Thyroid gland (tissue), 4 donors: Measurements from ENCODE around the gene FLRT2. TPM values are rescaled to one million over a fixed set of nuclear protein-coding genes. Genes with fewer than 3 reads are reported as not detected.

Experiments
- DNase-seq, 2 donors: peaks; one replicate each; pipeline ENCODE4 v3.0.0-alpha.2; 2019
- H3K27ac ChIP-seq, 3 donors: fragments of 200-600 bp; sonication (generic); 1 replicate in 2 of 3; 2 replicates in 1 of 3; pipeline ENCODE4 v1.5.1; 2016 to 2019; ENCODE audit warnings: mild to moderate bottlenecking in 1 of 3, moderate library complexity in 1 of 3
- H3K27me3 ChIP-seq: fragments of 200-600 bp; sonication (generic); one replicate; pipeline ENCODE4 v1.5.1; 2019
- H3K36me3 ChIP-seq, 2 donors: fragments of 200-600 bp; sonication (generic); one replicate each; pipeline ENCODE4 v1.5.1; 2016 to 2019
- H3K4me1 ChIP-seq, 2 donors: fragments of 200-600 bp; sonication (generic); one replicate each; pipeline ENCODE4 v1.5.1; 2017 to 2019
- H3K4me3 ChIP-seq, 3 donors: fragments of 200-600 bp; sonication (generic); replicated peaks in 1 of 3; 1 replicate in 2 of 3; 2 replicates in 1 of 3; pipeline ENCODE4 v1.5.1; 2016; ENCODE audit warnings: mild to moderate bottlenecking in 1 of 3
- H3K9me3 ChIP-seq: fragments of 200-600 bp; sonication (generic); one replicate; pipeline ENCODE4 v1.5.1; 2017
- POLR2A ChIP-seq, 2 donors: fragments of 450-650 bp; IDR thresholded peaks; one replicate each; pipeline ENCODE4 v1.6.1; 2017; ENCODE audit warnings: antibody characterized with exemption in 2 of 2, mild to moderate bottlenecking in 2 of 2, moderate library complexity in 1 of 2
- WGBS, 2 donors: methylation state at CpG; one replicate each; pipeline ENCODE4 v1.1.5; 2017; 5-methylcytosine and 5-hydroxymethylcytosine counted together
- intact Hi-C: fragments of 100-400 bp; cut with DNase I; formaldehyde crosslinking; loops from one replicate; pipeline ENCODE4 v1.15.1; 2023
- total RNA-seq, 4 donors: library from RNA; depleted of rRNA; stranded (reverse); fragments of >200 nt; gene quantifications; one replicate each; pipeline ENCODE4 v1.2.3, GENCODE V29; 2016
- TF ChIP-seq, protein P1 (sequence below), 6 experiments: fragments of 200-600 bp in 3 of 6; fragments of 450-650 bp in 3 of 6; sonication (generic) in 3 of 6; IDR thresholded peaks; one replicate each; pipeline ENCODE4 v1.5.1; 2016 to 2019; ENCODE audit warnings: antibody characterized with exemption in 6 of 6, mild to moderate bottlenecking in 2 of 6, inconsistent platforms in 1 of 6, moderate library complexity in 1 of 6

Gene FLRT2
- total RNA-seq, 4 donors from 2014 or later = 9.3 to 38.9 (median 23.5) TPM

- Histone ChIP-seq H3K4me3 (no peak overlapping the region), H3K9me3 (no peaks in the 10 kb centered on the region), H3K27ac (no peak overlapping the region), H3K36me3 (no peaks in the 10 kb centered on the region), H3K4me1 (no peaks in the 10 kb centered on the region), H3K27me3 (no peaks in the 10 kb centered on the region)
- no peak for DNase-seq
- intact Hi-C loops = no loop called here
- TF ChIP-seq, protein P1, sequence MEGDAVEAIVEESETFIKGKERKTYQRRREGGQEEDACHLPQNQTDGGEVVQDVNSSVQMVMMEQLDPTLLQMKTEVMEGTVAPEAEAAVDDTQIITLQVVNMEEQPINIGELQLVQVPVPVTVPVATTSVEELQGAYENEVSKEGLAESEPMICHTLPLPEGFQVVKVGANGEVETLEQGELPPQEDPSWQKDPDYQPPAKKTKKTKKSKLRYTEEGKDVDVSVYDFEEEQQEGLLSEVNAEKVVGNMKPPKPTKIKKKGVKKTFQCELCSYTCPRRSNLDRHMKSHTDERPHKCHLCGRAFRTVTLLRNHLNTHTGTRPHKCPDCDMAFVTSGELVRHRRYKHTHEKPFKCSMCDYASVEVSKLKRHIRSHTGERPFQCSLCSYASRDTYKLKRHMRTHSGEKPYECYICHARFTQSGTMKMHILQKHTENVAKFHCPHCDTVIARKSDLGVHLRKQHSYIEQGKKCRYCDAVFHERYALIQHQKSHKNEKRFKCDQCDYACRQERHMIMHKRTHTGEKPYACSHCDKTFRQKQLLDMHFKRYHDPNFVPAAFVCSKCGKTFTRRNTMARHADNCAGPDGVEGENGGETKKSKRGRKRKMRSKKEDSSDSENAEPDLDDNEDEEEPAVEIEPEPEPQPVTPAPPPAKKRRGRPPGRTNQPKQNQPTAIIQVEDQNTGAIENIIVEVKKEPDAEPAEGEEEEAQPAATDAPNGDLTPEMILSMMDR (IDR thresholded peaks at IDR 0.05) = no peak
- TF ChIP-seq POLR2A (IDR thresholded peaks at IDR 0.05) = no peak
These were observed 46.3 kb upstream of the FLRT2 start for GRCh38 chr14:85483652-85484051.

DNA sequence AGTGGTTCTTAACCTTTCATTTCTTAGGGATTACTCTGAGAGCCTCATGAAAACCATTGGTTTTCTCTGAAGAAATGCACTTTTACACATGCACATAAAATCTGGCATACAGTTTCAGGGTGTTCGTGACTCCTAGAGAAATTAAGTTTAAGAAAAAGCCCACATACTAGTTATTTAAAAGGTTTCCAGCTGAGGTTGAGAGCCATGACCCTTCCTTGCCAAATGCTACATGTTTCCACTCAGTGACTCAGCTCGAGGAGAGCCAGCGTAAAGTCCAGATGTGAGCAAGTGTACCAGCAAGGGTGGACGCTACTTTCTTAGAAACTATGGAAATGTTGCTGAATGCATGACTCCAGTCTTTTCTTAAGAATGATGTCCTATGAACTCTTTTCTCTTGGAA, 42.7 kb upstream of the FLRT2 start:
- no peaks in the 10 kb centered on the region for H3K4me1 ChIP-seq
- no peaks in the 10 kb centered on the region for H3K9me3 ChIP-seq
- H3K27me3 ChIP-seq = no peaks in the 10 kb centered on the region
- intact Hi-C loops = no loop called here
- no peak overlapping the region for H3K4me3 ChIP-seq
- TF ChIP-seq, protein P1 (IDR thresholded peaks at IDR 0.05) = no peak
- no peak for TF ChIP-seq POLR2A (IDR thresholded peaks at IDR 0.05)
- no peaks in the 10 kb centered on the region for H3K36me3 ChIP-seq
- WGBS, 2 donors = 81 to 86% methylated on average over 4 of the region's 4 CpGs
- H3K27ac ChIP-seq = no peak overlapping the region
- DNase-seq = no peak

- Histone ChIP-seq H3K36me3 (no peaks in the 10 kb centered on the region), H3K9me3 (no peaks in the 10 kb centered on the region), H3K27me3 (no peaks in the 10 kb centered on the region), H3K4me3 (no peak overlapping the region), H3K4me1 (no peaks in the 10 kb centered on the region), H3K27ac (no peak overlapping the region)
- intact Hi-C loops = no loop called here
- no peak for TF ChIP-seq POLR2A (IDR thresholded peaks at IDR 0.05)
- TF ChIP-seq, protein P1 (IDR thresholded peaks at IDR 0.05) = no peak
- WGBS, 2 donors = 90 to 98% methylated on average over 1 of the region's 1 CpG
- DNase-seq = no peak
These were observed 28.2 kb upstream of the FLRT2 start for GRCh38 chr14:85501751-85502150.

DNA sequence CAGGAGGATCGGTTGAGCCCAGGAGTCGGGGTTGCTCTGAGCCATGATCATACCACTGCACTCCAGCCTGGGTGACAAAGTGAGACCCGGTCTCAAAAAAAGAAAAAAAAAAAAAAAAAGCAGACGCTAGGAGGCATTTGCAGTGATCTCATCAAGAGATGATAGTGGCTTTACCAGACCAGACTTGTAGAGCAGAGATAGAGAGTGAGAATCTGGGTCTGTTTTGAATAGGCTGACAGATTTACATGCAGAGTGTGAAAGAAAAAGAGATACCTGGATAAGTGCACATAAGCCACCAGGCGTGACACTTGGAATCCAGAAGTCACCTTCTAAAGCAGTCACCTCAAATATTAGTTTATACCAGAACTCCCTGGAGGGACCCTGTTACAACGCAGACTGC, 21.1 kb upstream of the FLRT2 start:
- Histone ChIP-seq H3K27me3 (no peaks in the 10 kb centered on the region), H3K4me1 (no peaks in the 10 kb centered on the region), H3K36me3 (no peaks in the 10 kb centered on the region), H3K4me3 (no peak overlapping the region), H3K9me3 (no peaks in the 10 kb centered on the region), H3K27ac (no peak overlapping the region)
- intact Hi-C loops = no loop called here
- DNase-seq = no peak
- WGBS, 2 donors = 85 to 88% methylated on average over 6 of the region's 6 CpGs
- no peak for TF ChIP-seq POLR2A (IDR thresholded peaks at IDR 0.05)
- TF ChIP-seq, protein P1 (IDR thresholded peaks at IDR 0.05) = no peak

DNA sequence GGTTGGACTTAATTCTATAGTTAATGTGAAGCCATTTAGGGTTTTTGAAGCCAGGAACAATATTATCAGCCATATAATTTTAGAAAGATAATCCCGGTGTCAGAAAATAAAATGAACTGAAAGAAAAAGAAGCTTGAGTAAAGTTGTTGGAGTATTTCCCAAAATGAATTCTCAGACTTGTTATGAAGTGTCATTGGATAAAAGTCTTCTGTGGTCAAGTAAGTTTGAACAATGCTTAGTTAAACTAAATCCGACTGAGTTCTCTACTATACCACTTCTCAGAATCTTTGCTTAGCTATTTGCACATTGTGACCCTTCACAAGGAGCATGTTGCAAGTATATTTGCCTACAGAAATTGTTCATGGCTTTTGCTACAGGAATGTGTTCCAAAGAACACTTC, 17.5 kb upstream of the FLRT2 start:
- intact Hi-C loops = no loop called here
- H3K9me3 ChIP-seq = no peaks in the 10 kb centered on the region
- no peaks in the 10 kb centered on the region for H3K36me3 ChIP-seq
- no peaks in the 10 kb centered on the region for H3K4me1 ChIP-seq
- DNase-seq = no peak
- H3K4me3 ChIP-seq = no peak overlapping the region
- H3K27ac ChIP-seq = no peak overlapping the region
- TF ChIP-seq POLR2A (IDR thresholded peaks at IDR 0.05) = no peak
- TF ChIP-seq, protein P1 (IDR thresholded peaks at IDR 0.05) = no peak
- H3K27me3 ChIP-seq = no peaks in the 10 kb centered on the region
- 62 to 67% methylated on average over 2 of the region's 2 CpGs for WGBS, 2 donors
